ENCODE measurements around the gene LMTK2.

DNA sequence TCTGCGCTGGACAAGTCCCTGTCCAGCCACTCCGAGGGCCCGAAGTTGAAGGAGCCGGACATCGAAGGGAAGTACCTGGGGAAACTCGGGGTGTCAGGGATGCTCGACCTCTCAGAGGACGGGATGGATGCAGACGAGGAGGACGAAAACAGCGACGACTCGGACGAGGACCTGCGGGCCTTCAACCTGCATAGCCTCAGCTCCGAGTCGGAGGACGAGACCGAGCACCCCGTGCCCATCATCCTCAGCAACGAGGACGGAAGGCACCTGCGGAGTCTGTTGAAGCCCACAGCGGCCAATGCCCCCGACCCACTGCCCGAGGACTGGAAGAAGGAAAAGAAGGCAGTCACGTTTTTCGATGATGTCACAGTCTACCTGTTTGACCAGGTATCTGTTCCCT is 87.5 kb downstream of the LMTK2 start:
- no peak for TF ChIP-seq CTCF (IDR thresholded peaks at IDR 0.05 in 2 of 3, conservative IDR thresholded peaks at IDR 0.05 in 1 of 3; ENCODE audit: borderline replicate concordance in 1 of 3, insufficient read depth in 1 of 3, low read depth in 2 of 3, low read length in 2 of 3)
- TF ChIP-seq ZNF274 (IDR thresholded peaks at IDR 0.05; ENCODE audit: low read depth, low read length) = no peak
- TF ChIP-seq POLR2A (IDR thresholded peaks at IDR 0.05; ENCODE audit: borderline replicate concordance, extremely low read depth, insufficient read depth, insufficient read length) = no peak
- TF ChIP-seq CEBPB (IDR thresholded peaks at IDR 0.05; ENCODE audit: low read depth) = no peak
- no peak for TF ChIP-seq EZH2phosphoT487 (IDR thresholded peaks at IDR 0.05; ENCODE audit: borderline replicate concordance)
- TF ChIP-seq JUND (IDR thresholded peaks at IDR 0.05) = no peak
- no peak for TF ChIP-seq POLR2AphosphoS5 (IDR thresholded peaks at IDR 0.05; ENCODE audit: low read depth, low read length)
- TF ChIP-seq SIN3A (IDR thresholded peaks at IDR 0.05; ENCODE audit: low read depth) = no peak
- TF ChIP-seq ATF3 (IDR thresholded peaks at IDR 0.05) = no peak
- TF ChIP-seq RAD21 (IDR thresholded peaks at IDR 0.05; ENCODE audit: low read depth) = no peak
- no peak for TF ChIP-seq YY1 (IDR thresholded peaks at IDR 0.05; ENCODE audit: extremely low read depth, insufficient replicate concordance, low read depth, low read length)
- no peak for TF ChIP-seq TCF7L2 (IDR thresholded peaks at IDR 0.05; ENCODE audit: borderline replicate concordance, extremely low read depth, insufficient read depth, insufficient read length)

Data from HCT116 (cell line).